IMR-90 (cell line): Measurements from ENCODE around the gene TM4SF18.

ENCODE experiments used
- CEBPB ChIP-seq: IDR thresholded peaks from 2 replicates; pipeline ENCODE4 v1.6.1; 2012; ENCODE audit warnings: low read depth, low read length, improper control_type of control experiment
- CTCF ChIP-seq: conservative IDR thresholded peaks from 2 replicates; pipeline ENCODE4 v1.5.1; 2012; ENCODE audit warnings: mild to moderate bottlenecking, low read depth, low read length, improper control_type of control experiment
- ELK1 ChIP-seq: fragments of 150-350 bp; IDR thresholded peaks from 2 replicates; pipeline ENCODE4 v1.6.1; 2016; ENCODE audit warnings: low read depth, mild to moderate bottlenecking, low read length, moderate library complexity, borderline replicate concordance
- MAFK ChIP-seq: IDR thresholded peaks from 2 replicates; pipeline ENCODE4 v1.6.1; 2012; ENCODE audit warnings: low read depth, low read length, improper control_type of control experiment
- MXI1 ChIP-seq: IDR thresholded peaks from 2 replicates; pipeline ENCODE4 v1.6.1; 2012; ENCODE audit warnings: low read depth, mild to moderate bottlenecking, low read length, moderate library complexity, borderline replicate concordance
- POLR2A ChIP-seq: IDR thresholded peaks from 2 replicates; pipeline ENCODE4 v1.6.1; 2012; ENCODE audit warnings: mild to moderate bottlenecking, low read depth, low read length
- RAD21 ChIP-seq: IDR thresholded peaks from 2 replicates; pipeline ENCODE4 v1.6.1; 2012; ENCODE audit warnings: low read length, improper control_type of control experiment
- RCOR1 ChIP-seq: IDR thresholded peaks from 2 replicates; pipeline ENCODE4 v1.6.1; 2012; ENCODE audit warnings: mild to moderate bottlenecking, low read length, improper control_type of control experiment; ENCODE audit not compliant: insufficient replicate concordance
- RFX5 ChIP-seq: IDR thresholded peaks from 2 replicates; pipeline ENCODE4 v1.8.0; 2012; ENCODE audit warnings: low read depth, mild to moderate bottlenecking, low read length, moderate library complexity
- SMC3 ChIP-seq: fragments of 150-350 bp; IDR thresholded peaks from 2 replicates; pipeline ENCODE4 v1.6.1; 2016; ENCODE audit warnings: low read depth, mild to moderate bottlenecking, antibody characterized with exemption, low read length, moderate library complexity

DNA sequence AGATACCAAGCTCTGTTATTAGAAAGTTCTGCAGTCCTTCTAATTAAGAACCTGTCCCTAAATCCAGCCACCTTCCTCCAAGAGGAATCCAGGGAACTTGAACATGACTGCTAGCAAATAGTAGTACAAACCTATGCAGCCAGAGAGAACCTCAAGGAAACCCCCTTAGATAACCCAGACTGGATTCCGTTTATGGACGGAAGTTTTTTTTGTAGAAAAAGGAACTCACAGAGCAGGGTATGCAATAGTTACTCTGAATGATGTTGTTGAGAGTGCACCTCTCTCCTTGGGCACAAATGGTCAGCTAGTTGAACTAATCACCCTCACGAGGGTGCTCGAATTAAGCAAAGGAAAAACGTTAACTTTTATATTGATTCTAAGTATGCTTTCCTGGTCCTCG lies 40.8 kb downstream of the TM4SF18 start:
- no peak for TF ChIP-seq POLR2A
- TF ChIP-seq RFX5: no peak
- no peak for TF ChIP-seq CTCF
- no peak for TF ChIP-seq MAFK
- TF ChIP-seq ELK1: no peak
- no peak for TF ChIP-seq RCOR1
- TF ChIP-seq CEBPB: no peak
- TF ChIP-seq MXI1: no peak
- no peak for TF ChIP-seq RAD21
- TF ChIP-seq SMC3: no peak
